Colonic mucosa (tissue), 4 donors: ENCODE data around the gene IL32. TPM values are rescaled to one million over a fixed set of nuclear protein-coding genes. Genes with fewer than 3 reads are reported as not detected.
A peak's percentile ranks its signal among the peaks of the same experiment; 100 is the strongest.

Experiments used
- DNase-seq: peaks from one replicate; pipeline ENCODE4 v3.0.0-alpha.2; 2020
- H3K27ac ChIP-seq: fragments of 200-600 bp; one replicate; pipeline ENCODE4 v1.8.0; 2021
- H3K27me3 ChIP-seq: fragments of 200-600 bp; one replicate; pipeline ENCODE4 v1.8.0; 2021
- H3K36me3 ChIP-seq: fragments of 200-600 bp; one replicate; pipeline ENCODE4 v1.8.0; 2021
- H3K4me1 ChIP-seq: fragments of 200-600 bp; one replicate; pipeline ENCODE4 v1.8.0; 2021; ENCODE audit warnings: mild to moderate bottlenecking
- H3K4me3 ChIP-seq: fragments of 200-600 bp; one replicate; pipeline ENCODE4 v1.8.0; 2021
- H3K9ac ChIP-seq, 2 donors: one replicate each; pipeline ENCODE4 v1.7.0; 2013; ENCODE audit warnings: control low read depth in 2 of 2, low read depth in 2 of 2, low read length in 2 of 2
- H3K9me3 ChIP-seq: fragments of 200-600 bp; one replicate; pipeline ENCODE4 v1.8.0; 2021
- intact Hi-C: fragments of 100-400 bp; cut with DNase I; formaldehyde crosslinking; loops from one replicate; pipeline ENCODE4 v1.14.1; 2022
- total RNA-seq, 2 donors: library from RNA; stranded (reverse); fragmentation: NEBNext Ultra II Directional in 1 of 2; extraction: Animal tissue kit (Norgen Biotek cat#: 25700) in 1 of 2; gene quantifications; one replicate each; pipeline ENCODE4 v1.2.1, GENCODE V29; 2021
- TF ChIP-seq, protein P1 (sequence below): fragments of 200-600 bp; IDR thresholded peaks from one replicate; pipeline ENCODE4 v1.8.0; 2022; ENCODE audit warnings: antibody characterized with exemption, mild to moderate bottlenecking
- donor health status: healthy.
- donor health status: DM: no; HTN: no; CAD: no.
- donor health status: DM: no; HTN: no; CAD: no.

The IL32 gene
- total RNA-seq, 2 donors from 2014 or later, result 256 to 329 TPM

DNA sequence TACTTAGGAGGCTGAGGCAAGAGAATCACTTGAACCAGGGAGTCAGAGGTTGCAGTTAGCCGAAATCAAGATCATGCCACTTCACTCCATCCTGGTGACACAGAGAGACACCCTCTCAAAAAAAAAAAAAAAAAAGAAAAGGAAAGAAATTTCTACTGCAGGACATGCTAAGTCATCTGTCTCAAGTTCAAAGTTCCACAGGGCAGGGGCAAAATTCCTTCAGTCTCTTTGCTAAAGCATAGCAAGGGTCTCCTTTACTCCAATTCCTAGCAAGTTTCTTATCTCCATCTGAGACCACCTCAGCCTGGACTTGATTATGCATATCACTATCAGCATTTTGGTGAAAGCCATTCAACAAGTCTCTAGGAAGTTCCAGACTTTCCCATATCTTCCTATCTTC, 19.1 kb downstream of the IL32 start:
- Histone ChIP-seq H3K9ac (no peak overlapping the region), H3K27me3 (no peaks in the 10 kb centered on the region), H3K36me3 (no peaks in the 10 kb centered on the region), H3K4me1 (no peaks in the 10 kb centered on the region), H3K27ac (no peak overlapping the region), H3K4me3 (no peak overlapping the region), H3K9me3 (no peaks in the 10 kb centered on the region)
- TF ChIP-seq, protein P1, sequence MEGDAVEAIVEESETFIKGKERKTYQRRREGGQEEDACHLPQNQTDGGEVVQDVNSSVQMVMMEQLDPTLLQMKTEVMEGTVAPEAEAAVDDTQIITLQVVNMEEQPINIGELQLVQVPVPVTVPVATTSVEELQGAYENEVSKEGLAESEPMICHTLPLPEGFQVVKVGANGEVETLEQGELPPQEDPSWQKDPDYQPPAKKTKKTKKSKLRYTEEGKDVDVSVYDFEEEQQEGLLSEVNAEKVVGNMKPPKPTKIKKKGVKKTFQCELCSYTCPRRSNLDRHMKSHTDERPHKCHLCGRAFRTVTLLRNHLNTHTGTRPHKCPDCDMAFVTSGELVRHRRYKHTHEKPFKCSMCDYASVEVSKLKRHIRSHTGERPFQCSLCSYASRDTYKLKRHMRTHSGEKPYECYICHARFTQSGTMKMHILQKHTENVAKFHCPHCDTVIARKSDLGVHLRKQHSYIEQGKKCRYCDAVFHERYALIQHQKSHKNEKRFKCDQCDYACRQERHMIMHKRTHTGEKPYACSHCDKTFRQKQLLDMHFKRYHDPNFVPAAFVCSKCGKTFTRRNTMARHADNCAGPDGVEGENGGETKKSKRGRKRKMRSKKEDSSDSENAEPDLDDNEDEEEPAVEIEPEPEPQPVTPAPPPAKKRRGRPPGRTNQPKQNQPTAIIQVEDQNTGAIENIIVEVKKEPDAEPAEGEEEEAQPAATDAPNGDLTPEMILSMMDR, result no peak
- intact Hi-C loops, result no loop called here
- DNase-seq, result no peak

DNA sequence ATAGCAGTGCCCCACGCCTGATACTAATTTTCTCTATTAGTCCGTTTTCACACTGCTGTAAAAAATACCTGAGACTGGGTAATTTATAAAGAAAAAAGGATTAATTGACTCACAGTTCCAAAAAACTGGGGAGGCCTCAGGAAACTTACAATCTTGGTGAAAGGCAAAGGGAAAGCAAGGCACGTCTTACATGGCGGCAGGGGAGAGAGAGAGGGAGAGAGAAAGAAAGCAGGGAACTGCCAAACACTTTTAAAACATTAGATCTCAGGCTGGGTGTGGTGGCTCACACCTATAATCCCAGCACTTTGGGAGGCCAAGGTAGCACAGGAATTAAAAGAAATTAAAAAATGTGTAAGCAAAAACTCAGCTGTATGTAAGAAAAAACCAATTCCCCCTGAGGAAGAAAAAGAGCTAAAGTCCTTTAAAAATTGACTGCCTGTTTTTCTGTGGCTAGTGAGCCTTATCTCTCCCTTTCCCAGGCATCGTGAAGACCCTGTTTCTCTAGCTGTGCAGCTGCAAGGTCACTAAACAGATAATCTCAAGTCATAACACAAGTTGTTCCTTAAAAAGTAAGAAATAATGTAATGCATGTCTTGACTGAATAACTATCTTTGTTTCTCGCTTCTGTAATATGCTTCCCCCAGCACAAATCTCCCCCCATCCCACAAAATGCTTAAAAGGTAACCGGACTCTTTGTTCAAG, 19.7 kb downstream of the IL32 start:
- TF ChIP-seq, protein P1, result no peak
- intact Hi-C loops, result no loop called here
- H3K27ac ChIP-seq, result no peak overlapping the region

DNA sequence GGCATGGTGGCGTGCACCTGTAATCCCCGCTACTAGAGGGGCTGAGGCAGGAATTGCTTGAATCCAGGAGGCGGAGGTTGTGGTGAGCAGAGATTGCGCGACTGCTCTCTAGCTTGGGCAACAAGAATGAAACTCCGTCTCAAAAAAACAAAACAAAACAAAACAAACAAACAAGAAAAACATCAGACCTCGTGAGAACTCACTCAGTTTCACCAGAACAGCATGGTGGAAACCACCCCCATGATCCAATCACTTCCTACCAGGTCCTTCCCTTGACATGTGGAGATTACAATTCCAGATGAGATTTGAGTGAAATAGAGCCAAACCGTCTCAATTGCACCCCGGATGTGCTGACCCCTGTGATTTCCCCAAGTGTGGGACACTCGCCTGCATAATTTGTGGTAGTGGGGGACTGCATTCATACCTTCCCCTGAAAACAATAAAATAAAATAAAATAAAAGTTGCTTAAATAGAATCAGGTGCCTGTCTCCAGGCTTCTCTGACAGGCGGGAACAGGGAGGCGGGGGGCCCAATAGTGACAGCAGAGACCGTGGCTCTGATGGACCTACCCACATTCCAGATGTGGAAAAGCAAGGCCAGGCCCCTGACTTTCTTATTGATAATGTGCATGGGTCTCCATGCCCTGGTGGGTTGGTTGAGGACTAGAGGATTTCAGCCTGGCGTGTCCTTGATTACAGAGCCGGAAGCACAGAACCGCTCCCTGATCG, 20.6 kb downstream of the IL32 start:
- H3K36me3 ChIP-seq, result no peaks in the 10 kb centered on the region
- H3K9me3 ChIP-seq, result no peaks in the 10 kb centered on the region
- H3K4me1 ChIP-seq, result no peaks in the 10 kb centered on the region
- H3K9ac ChIP-seq, result no peak overlapping the region
- intact Hi-C loops, result no loop called here
- H3K4me3 ChIP-seq, result no peak overlapping the region
- no peak for DNase-seq
- H3K27ac ChIP-seq, result no peak overlapping the region
- no peaks in the 10 kb centered on the region for H3K27me3 ChIP-seq
- TF ChIP-seq, protein P1, result no peak

More for the DNA sequence above, 19.7 kb downstream of the IL32 start:
- Histone ChIP-seq H3K9ac (no peak overlapping the region), H3K4me1 (no peaks in the 10 kb centered on the region), H3K4me3 (no peak overlapping the region), H3K9me3 (no peaks in the 10 kb centered on the region), H3K36me3 (no peaks in the 10 kb centered on the region), H3K27me3 (no peaks in the 10 kb centered on the region)
- DNase-seq, result no peak

DNA sequence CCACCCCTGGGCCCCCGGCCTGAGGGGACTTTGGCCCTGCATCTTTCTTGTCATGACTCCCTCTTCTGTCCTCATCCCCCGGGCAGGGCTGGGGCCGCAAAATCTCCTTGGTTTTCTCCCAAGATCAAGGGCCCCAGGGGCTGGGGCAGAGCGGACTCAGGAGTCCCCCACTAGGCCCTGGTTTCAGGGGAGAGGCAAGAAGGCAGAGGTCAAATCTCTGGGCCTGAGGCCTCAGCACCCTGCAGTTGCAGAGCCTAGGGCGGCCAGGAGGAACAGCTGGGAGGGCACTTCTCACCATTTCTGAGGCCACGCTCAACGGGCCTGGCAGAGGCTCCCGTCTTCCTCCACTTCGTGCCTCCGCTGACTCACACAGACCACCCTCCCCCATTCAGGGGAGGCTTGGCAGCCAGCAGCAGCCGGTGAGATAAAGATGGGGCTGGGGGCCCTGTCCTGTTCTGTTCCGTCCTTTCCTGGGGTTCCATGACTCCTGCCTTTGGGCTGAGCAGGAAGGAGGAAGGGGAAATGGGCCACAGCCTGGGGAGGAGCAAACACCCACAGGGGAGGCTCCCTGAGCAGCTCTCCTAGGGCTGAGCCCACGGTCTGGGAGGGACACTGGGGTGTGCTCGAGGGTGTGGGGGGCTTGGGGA, 21.3 kb downstream of the IL32 start:
- Histone ChIP-seq H3K27me3 (no peaks in the 10 kb centered on the region), H3K27ac (no peak overlapping the region), H3K9me3 (no peaks in the 10 kb centered on the region), H3K9ac (peak overlapping the region in 1 of 2 donors; percentile 27), H3K4me3 (no peak overlapping the region), H3K4me1 (no peaks in the 10 kb centered on the region), H3K36me3 (no peaks in the 10 kb centered on the region)
- intact Hi-C loops, result no loop called here
- no peak for DNase-seq
- TF ChIP-seq, protein P1, result no peak

DNA sequence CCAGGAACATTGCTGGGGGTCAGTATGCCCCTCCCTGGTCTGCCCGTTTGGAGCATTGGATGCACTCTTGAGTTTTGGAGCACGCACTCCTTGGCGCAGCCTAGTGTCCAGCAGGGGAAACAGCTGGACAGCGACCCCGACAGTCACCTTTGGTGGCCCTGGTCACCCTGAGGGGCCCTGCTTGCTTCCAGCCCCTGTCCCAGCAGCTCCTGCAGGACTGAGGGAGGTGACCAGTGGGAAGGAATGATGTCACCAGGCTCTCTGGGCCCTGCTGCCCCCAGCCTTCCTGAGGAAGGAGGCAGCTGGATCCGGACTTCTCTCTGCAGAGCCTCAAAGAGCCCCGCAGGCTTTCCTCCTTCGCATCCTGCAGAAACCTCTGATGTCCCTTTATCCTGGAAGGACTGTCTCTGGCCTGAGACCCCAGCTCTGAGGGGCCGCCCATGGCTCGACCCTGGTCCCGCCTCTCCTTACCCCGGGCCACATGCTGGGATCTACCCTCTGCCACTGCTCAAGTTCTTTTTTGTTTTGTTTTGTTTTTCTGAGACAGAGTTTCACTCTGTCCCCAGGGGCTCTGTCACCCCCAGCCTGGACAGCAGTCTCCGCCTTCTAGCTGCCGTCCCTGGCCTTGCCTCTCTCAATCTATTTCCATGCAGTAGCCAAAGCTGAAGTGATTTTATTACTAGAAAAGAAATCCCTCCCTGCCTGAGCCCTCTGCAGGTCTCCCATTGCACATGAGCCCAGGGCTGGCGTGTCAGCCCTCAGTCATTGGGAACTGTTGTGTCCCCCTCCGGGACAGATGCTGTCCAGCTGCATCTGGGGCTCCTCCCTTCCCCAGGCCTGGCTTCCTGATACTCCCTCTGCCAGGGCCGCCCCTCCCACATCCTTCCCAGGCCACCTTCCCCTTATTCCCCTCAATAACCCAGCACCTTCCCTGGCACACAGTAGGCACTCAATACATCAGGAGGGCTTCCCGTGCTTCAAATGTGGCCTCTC, 22.1 kb downstream of the IL32 start:
- Histone ChIP-seq H3K27ac (no peak overlapping the region), H3K4me1 (no peaks in the 10 kb centered on the region), H3K4me3 (no peak overlapping the region), H3K9ac (no peak overlapping the region), H3K9me3 (no peaks in the 10 kb centered on the region), H3K36me3 (no peaks in the 10 kb centered on the region), H3K27me3 (no peaks in the 10 kb centered on the region)
- TF ChIP-seq, protein P1, result peak; percentile 19
- intact Hi-C loops, result no loop called here
- no peak for DNase-seq
